Urinary bladder (tissue), 4 donors: Measurements from ENCODE around the gene GRAMD1A. TPM values are rescaled to one million over a fixed set of nuclear protein-coding genes. Genes with fewer than 3 reads are reported as not detected.
"Not testable (repeated sequence)": the region's sequence is repeated elsewhere in the genome, so short reads cannot be mapped to it uniquely, and the experiment has no call there.

Experiments used
- DNase-seq: peaks from one replicate; pipeline ENCODE4 v3.0.0-alpha.2; 2015; ENCODE audit errors: extremely low spot score
- H3K27ac ChIP-seq: one replicate; pipeline ENCODE4 v1.5.1; 2013; ENCODE audit warnings: low read depth, mild to moderate bottlenecking, moderate library complexity
- H3K36me3 ChIP-seq: one replicate; pipeline ENCODE4 v1.6.1; 2013; ENCODE audit warnings: mild to moderate bottlenecking, moderate library complexity; ENCODE audit not compliant: insufficient read depth
- H3K4me1 ChIP-seq: one replicate; pipeline ENCODE4 v1.6.1; 2013; ENCODE audit warnings: mild to moderate bottlenecking, moderate library complexity; ENCODE audit not compliant: insufficient read depth
- H3K4me3 ChIP-seq: one replicate; pipeline ENCODE4 v1.5.1; 2013; ENCODE audit warnings: low read depth, low read length
- WGBS: extraction: QIAGEN DNeasy Blood & Tissue Kit; methylation state at CpG from one replicate; pipeline ENCODE4 v1.1.7; 2013; 5-methylcytosine and 5-hydroxymethylcytosine counted together
- polyA plus RNA-seq: library from polyadenylated mRNA; stranded (reverse); fragments of 200-250 nt; gene quantifications from one replicate; pipeline ENCODE4 v1.2.3, GENCODE V29; 2013
- total RNA-seq: library from RNA; depleted of rRNA; stranded (reverse); fragments of >200 nt; gene quantifications from one replicate; pipeline ENCODE4 v1.2.3, GENCODE V29; 2014
- donor health status: healthy with polysubstance abuse.
- donor health status: healthy.

Gene GRAMD1A
- total and polyA plus RNA-seq, 2 donors, result 34.2 to 74.0 TPM

DNA sequence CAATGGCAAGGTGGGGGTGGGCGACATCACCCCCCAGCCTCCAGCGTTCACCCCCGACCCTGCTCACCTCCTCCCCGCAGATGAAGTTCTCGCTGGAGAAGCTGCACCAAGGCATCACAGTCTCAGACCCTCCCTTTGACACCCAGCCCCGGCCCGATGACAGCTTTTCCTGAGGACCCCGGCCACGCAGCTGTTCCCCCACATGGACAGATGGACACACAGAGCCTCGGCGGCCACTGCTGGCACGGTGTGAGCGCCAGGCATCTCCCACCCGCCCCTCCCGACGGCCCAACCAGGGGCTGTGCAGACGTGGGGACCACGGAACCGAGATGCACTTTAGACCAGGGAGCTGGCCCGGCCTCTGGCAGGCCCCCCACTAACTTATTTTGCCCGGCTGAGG, 25.8 kb downstream of the GRAMD1A start:
- Histone ChIP-seq H3K4me3 (no peak overlapping the region), H3K4me1 (peaks cover 2% of the 10 kb centered on the region), H3K36me3 (peaks cover 17% of the 10 kb centered on the region), H3K27ac (no peak overlapping the region)
- WGBS, result 87% methylated on average over 21 of the region's 21 CpGs
- no peak for DNase-seq

DNA sequence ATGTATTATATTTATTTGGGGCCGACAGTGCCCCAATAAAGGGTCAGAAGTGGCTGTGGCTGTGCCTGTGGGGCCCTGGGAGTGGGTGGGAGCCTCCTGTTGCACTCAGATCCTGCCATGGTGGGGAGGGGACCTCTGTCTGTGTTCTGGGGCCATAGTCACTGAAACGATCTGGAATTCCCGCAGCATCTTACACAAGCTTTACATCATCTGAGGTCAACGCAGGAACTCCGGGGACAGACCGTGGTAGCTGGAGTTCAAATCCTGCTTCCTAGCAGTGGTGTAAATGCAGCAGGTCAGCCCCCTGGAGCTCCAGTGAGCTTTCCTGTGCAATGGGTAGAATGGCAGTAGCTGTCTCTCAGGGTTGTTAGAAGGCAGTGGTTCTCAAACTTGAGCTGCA, 26.3 kb downstream of the GRAMD1A start:
- Histone ChIP-seq H3K4me1 (peaks cover 2% of the 10 kb centered on the region), H3K27ac (no peak overlapping the region), H3K36me3 (peaks cover 14% of the 10 kb centered on the region), H3K4me3 (no peak overlapping the region)
- DNase-seq, result no peak
- 86% methylated on average over 6 of the region's 6 CpGs for WGBS

DNA sequence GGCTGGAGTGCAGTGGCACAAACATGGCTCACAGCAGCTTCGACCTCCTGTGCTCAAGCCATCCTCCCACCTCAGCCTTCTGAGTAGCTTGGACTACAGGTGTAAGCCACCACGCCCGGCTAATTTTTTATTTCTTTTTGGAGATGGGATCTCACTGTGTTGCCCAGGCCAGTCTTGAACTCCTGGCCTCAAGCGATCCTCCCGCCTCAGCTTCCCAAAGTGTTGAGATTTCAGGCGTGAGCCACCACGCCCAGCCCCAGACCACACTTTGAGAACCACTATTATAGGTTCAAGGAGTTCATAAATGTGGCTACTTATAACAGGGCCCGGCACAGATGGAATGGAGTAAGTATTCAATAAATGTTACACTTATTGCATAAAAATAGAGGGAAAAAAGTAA, 26.9 kb downstream of the GRAMD1A start:
- H3K36me3 ChIP-seq, result peaks cover 11% of the 10 kb centered on the region
- WGBS, result 87% methylated on average over 8 of the region's 8 CpGs

DNA sequence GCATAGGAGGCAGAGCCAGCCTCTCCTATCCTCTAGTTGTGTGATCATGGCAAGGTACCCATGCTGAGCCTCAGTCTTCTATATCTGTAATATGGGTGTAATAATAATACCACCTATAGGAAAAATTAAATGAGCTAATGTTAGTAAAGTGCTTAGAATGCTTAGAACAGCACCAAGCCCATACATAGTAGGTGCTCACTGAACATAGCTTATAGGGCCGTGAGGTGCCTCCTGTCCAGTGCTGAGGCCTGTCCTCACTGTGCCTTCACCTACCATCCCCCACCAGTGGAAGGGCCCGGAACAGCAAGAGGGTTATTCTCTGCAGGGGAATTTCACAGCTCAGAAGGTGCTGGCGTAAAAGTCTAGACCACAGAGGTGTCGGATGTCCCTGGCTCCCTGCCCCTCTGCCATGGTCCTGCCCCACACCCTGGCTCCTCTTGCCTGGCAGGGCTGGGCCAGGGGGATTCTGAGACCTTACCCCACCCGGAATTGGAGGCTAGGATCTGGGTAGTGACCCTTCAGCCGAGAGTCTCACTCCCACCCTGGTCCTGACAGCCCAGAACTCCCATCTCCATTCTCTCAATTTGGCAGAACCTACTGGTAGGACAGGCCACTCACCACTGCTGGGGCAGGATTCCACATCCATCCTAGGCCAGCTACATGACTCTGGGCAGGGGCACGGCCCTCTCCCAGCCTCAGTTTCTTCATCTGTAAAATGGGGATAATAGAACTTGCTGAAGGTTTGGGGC, 27.9 kb downstream of the GRAMD1A start:
- H3K4me3 ChIP-seq, result no peak overlapping the region
- H3K36me3 ChIP-seq, result peaks cover 7% of the 10 kb centered on the region
- WGBS, result 83% methylated on average over 7 of the region's 7 CpGs
- peaks cover 2% of the 10 kb centered on the region for H3K4me1 ChIP-seq
- DNase-seq, result no peak
- H3K27ac ChIP-seq, result no peak overlapping the region

More for the DNA sequence above, 26.9 kb downstream of the GRAMD1A start:
- DNase-seq, result no peak
- H3K27ac ChIP-seq, result no peak overlapping the region
- H3K4me3 ChIP-seq, result no peak overlapping the region
- peaks cover 2% of the 10 kb centered on the region for H3K4me1 ChIP-seq

DNA sequence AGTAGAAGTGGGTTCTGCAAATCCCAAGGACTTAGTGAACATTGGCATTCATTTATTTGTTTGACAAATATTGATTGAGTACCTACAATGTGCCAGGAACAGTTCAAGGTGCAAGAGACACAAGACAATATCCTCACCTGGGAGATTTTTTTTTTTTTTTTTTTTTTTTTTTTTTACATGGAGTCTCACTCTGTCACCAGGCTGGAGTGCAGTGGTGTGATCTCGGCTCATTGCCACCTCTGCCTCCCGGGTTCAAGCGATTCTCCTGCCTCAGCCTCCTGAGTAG, 28.4 kb downstream of the GRAMD1A start:
- not testable (repeated sequence) for DNase-seq, H3K4me3 ChIP-seq, H3K4me1 ChIP-seq, H3K27ac ChIP-seq, H3K36me3 ChIP-seq
- WGBS, result 93% methylated on average over 3 of the region's 3 CpGs

DNA sequence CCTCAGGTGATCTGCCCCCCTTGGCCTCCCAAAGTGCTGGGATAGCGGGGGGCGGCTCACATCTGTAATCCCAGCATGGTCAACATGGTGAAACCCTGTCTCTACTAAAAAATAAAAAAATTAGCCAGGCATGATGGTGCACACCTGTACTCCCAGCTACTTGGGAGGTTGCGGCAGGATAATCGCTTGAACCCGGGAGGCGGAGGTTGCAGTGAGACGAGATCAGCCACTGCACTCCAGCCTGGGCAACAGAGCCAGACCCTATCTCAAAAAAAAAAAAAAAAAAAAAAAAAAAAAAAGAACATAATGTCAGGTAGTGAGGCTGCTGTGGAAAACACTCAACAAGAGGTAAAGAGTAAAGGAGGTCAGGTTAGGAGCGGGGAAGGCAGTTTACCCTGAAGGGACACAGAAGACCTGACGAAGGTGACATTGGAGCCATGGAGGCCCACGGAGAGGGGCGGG, 29.2 kb downstream of the GRAMD1A start:
- 72% methylated on average over 11 of the region's 11 CpGs for WGBS
- H3K36me3 ChIP-seq, H3K4me3 ChIP-seq, DNase-seq, H3K27ac ChIP-seq, H3K4me1 ChIP-seq: not testable (repeated sequence)

DNA sequence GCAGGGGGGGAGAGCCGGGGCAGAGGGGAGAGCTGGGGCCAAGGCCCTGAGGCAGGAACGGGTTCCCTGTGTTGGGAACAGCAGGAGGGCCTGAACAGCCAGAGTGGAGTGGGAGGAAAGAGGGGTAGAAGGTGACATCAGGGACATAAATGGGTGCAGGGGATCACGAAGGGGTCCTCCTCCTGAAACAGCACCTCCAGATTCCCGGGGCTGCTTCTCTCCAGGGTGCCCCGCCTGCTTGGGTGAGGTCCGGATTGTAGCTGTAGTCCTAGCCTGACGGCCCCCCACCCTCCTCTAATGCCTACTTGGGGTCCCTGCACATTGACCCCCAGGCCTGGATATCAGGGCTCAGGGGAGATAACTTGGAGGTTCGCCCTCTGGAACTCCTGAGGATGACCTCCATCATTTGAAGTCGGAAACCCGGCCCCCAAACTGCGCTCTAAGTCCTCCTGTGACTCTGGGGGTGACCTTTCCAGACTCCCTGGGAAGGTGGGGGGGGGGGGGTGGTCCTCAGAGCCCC, 29.7 kb downstream of the GRAMD1A start:
- Histone ChIP-seq H3K36me3 (peaks cover 1% of the 10 kb centered on the region), H3K27ac (no peak overlapping the region), H3K4me3 (peak overlapping the region; percentile 75), H3K4me1 (peaks cover 2% of the 10 kb centered on the region)
- no peak for DNase-seq
- WGBS, result 15% methylated on average over 11 of the region's 11 CpGs

DNA sequence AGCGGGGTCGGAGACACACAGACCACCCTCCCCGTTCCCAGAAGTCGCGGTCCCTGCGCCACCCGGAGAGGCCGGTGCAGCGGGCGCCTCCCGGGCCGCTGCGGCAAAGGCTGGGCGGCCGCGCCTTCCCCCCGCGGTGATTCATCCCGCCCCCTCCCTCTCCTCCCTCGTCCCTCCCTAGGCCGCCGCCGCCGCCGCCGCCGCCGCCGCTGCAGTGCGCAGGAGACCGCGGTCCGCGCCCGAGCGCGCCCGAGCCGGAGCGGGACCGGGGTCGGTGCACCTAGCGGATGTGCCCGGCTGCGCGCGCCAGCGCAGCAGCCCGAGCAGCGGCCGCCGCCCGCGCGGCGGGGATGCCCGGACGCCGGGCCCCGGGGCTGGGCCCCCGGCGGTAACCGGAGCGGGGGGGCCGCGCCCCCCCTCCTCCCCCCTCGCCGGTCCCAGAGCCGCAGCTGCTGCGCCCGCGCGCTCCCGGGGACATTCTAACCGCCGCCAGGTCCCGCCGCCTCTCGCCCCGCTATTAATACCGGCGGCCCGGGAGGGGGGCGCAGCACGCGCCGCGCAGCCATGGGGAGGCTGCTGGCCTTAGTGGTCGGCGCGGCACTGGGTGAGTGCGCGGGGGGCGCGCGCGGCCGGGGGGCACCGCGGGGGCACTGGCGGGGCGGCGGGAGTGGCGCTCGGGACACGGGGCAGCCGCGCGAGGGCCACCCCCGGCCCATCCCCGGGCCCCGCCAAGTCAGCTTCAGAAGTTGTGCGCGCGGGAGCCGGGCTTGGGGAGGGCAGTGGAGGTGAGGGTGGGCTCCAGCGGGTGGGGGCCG, 30.3 kb downstream of the GRAMD1A start, which contains the start of gene SCN1B:
Gene SCN1B (plus strand): TSS at position 214 of the 815 bp plus-strand sequence. CDS start 351 bp downstream, at position 565.
- Histone ChIP-seq H3K27ac (no peak within 1 kb of the TSS), H3K4me1 (peaks cover 2% of the 10 kb centered on the region), H3K4me3 (peak within 1 kb of the TSS; percentile 75), H3K36me3 (no peaks in the 10 kb centered on the region)
- no peak for DNase-seq
- under 1% methylated on average over 117 of the region's 118 CpGs for WGBS

DNA sequence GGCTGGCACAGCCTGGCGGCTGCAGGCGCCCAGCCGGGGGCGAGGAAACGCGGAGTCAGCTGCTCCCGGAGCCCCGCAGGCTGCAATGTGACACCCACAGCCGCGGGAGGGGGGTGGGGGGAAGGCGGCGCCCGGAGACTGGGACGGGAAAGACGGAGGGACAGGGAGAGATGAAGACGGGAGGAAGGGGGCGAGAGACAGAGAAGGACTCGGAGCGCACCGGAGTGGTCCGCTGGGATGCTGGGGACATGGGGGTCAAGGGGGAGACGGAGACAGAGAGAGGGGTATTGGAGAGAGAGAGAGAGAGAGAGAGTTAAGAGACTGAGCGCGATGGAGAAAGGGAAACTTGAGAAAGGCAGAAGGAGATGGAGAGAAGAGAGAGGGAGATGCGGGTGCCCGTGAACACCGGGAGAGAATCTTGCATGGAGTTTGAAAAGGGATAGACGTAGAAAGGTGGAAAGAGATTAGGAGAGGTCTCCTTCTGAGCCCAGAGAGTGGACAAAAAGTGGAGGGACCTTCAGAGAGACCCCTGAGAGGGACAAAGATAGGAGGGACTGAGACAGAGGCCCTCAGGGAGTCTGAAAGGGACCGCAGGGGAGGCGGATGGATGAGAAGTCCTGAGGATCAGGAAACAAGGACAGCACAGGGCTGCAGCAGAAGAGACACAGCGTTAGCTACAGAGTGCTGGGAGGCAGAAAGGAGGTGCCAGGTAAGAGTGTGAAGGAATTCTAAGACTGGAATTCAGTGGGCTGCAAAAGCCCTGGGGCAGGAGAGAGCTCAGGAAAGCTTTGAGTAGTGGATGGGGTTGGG, 31.2 kb downstream of the GRAMD1A start:
- peaks cover 2% of the 10 kb centered on the region for H3K4me1 ChIP-seq
- H3K4me3 ChIP-seq, result peak overlapping the region; percentile 75
- no peaks in the 10 kb centered on the region for H3K36me3 ChIP-seq
- no peak for DNase-seq
- 7% methylated on average over 31 of the region's 31 CpGs for WGBS
- H3K27ac ChIP-seq, result no peak overlapping the region

DNA sequence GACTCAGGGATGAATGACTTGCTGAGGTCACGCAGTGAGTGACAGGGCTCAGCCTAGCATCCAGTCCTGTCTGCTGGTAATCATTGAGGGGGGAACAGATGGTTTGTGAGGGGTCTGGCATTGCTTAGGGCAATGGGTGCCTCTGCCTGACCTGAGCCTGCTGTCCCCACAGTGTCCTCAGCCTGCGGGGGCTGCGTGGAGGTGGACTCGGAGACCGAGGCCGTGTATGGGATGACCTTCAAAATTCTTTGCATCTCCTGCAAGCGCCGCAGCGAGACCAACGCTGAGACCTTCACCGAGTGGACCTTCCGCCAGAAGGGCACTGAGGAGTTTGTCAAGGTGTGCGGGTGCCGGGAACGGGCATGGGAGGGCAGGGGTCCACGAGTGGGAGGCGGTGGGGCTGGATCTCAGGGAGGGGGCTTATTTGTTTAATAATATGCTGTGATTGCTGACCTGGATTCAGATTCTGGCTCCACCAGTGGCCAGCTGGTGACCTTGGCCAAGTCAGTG, 32.3 kb downstream of the GRAMD1A start:
- Histone ChIP-seq H3K36me3 (no peaks in the 10 kb centered on the region), H3K27ac (no peak overlapping the region), H3K4me3 (no peak overlapping the region), H3K4me1 (peaks cover 2% of the 10 kb centered on the region)
- DNase-seq, result no peak
- 95% methylated on average over 17 of the region's 17 CpGs for WGBS

DNA sequence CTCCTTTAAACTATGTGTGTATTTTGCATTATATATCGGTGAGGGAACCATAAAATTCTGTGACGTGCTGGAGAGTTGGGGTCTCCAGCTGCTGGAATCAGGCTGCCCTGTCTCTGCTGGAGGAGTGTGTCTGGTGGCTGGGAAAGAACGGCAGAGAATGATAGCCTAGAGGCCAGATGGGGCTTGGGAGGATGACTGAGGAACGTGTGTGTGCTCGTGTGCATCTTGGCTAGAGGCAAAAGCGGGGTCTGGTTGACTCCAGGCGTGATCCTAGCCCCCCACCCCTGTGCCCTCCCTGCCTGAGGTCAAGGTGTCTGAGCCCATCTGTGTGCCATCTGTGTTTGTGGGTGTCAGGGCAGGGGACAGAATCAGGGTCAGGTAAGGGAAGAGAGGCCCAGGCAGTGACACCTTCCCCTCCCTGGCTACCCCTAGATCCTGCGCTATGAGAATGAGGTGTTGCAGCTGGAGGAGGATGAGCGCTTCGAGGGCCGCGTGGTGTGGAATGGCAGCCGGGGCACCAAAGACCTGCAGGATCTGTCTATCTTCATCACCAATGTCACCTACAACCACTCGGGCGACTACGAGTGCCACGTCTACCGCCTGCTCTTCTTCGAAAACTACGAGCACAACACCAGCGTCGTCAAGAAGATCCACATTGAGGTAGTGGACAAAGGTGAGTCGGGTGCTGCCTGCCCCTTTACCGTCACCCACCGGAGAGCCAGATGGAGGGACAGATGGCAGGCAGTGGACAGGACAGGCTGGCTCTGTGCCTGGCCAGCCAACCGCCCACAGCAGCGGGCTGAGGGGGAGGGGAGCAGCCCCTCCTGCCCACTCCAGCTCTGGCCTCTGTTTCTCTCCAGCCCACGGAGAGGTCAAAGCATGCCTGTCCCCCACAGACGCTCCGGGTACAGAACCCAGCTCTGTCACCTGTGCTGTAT, 33.2 kb downstream of the GRAMD1A start:
- H3K27ac ChIP-seq, result no peak overlapping the region
- no peak overlapping the region for H3K4me3 ChIP-seq
- peaks cover 2% of the 10 kb centered on the region for H3K4me1 ChIP-seq
- H3K36me3 ChIP-seq, result no peaks in the 10 kb centered on the region
- no peak for DNase-seq
- 91% methylated on average over 30 of the region's 30 CpGs for WGBS

DNA sequence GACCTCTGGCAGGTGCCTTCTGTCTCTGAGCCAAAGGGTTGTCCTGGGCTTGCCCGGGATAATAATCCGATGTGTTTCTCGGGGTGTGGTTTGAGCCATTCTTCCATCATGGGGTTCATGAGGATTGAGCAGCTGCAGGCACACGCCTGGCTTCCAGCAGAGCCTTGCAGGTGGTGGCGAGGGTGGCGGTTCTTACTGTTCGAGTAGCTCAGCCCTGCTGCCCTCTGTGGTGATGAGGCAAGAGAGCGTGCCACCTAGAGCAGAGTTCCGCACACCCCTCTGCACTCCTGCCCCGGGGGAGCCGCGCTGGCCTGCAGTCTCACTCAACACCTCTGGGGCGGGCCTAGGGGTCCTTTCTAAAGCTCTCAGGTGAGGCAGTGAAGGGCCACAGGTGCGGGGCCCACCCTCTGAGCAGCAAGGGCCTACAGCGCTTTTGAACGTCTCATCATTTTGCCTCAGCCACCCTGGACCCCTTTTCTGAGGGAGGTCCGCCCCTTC, 33.9 kb downstream of the GRAMD1A start:
- no peak for DNase-seq
- Histone ChIP-seq H3K36me3 (no peaks in the 10 kb centered on the region), H3K4me3 (no peak overlapping the region), H3K4me1 (peaks cover 2% of the 10 kb centered on the region), H3K27ac (no peak overlapping the region)
- 90% methylated on average over 17 of the region's 17 CpGs for WGBS
